ENCODE results near the gene HAUS7.

HAUS7 gene

DNA sequence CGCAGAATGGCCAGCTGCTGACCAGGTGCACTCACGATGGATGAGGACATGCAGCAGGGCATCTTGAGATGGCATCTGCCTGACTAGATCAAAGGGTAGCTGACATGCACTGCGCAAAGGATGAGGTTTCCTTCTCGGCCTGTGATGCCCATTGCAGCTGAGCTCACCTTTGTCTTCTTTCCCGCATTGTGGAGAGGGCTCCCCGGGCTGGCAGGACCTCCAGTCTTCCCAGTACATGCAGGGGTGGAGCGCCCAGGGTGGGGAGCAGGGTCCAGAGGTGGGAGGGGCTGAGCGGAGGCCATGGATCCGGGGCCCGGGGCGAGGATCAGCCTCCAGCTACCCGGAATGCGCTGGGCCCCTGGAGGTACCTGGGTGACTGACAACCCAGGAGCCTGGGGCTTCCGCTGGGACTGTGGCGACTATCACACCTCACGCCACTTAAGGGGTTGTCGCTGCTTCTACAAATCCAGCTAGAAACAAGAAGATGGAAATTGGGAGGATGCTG lies 36.5 kb downstream of the HAUS7 start:
- DNase-seq = no peak

DNA sequence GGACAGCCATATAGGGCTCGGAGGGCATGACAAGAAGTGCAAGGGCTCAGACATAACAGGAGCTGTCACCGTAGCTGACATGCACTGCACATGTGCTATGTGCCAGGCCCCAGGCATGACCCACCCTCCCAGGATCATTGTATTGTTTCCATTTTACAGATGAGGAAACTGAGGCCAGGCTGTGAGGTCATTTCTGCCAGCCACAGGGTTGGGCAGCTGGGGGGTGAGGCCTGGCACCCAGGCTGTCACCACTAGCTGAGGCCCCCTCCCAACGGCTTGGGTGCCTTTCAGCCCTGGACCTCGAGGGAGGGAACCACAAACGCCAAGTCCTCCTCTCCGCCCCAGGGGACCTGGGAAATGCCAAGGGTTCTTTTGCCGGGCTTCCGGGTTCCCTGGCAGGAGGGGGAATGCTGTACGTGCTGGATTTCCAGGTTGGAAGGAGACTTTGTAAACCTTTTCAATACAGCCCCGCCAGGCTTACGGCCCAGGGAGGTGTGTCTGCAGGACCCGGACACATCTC lies 37.2 kb downstream of the HAUS7 start:
- DNase-seq = no peak

DNA sequence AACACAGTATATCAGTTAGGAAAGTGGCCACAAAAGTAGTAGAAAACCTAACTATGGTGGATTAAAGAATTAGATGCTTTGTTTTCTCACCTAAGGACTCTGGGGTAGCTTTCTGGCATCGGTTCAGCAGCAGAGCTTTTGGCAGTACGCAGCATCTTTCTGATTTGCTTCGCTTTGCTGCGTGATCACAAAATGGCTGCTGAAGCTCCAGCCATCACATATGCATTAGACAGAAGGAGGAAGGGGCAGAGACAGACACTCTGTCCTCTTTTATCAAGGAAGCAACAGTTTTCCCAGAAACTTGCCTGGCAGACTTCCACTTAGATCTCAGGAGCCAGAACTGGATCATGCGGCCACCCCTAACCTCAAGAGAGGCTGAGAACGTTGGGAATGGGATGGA lies 39.6 kb downstream of the HAUS7 start:
- no peak for DNase-seq

DNA sequence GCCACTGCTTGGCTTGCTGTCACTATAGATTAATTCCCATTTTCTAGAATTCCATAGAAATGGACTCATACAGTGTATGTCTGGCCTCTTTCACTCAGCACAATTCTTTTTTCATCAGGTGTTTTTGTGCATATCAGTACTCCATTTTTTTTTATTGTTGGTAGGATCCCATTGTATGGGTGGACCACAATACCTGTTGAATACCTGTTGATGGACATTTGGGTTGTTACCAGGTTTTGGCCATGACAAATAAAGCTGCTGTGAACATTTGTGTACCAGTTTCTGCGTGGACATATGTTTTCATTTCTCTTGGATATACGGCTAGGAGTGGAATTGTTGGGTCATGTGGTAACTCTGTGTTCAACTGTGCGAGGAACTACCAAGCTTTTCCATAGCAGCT lies 44.2 kb downstream of the HAUS7 start:
- no peak for DNase-seq

DNA sequence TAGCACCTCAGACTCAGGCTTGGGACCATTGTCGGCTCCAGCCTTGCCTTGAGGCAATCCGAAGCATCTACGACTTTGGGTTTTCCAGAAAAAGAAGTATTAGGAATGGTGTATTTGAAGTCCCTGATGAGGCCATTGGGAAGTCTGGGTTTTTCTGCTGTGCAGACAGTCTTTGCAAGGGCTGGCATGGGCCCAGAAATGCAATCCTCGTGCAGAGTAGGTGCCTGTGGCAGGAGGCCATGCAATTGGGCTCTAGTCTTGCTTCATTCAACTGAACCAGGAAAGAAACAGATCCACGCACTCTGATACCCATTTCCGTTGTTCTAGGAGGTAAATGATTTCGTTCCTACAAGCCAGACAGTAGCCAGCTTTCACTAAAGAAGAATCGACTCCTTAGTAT lies 46.7 kb downstream of the HAUS7 start:
- DNase-seq = no peak

DNA sequence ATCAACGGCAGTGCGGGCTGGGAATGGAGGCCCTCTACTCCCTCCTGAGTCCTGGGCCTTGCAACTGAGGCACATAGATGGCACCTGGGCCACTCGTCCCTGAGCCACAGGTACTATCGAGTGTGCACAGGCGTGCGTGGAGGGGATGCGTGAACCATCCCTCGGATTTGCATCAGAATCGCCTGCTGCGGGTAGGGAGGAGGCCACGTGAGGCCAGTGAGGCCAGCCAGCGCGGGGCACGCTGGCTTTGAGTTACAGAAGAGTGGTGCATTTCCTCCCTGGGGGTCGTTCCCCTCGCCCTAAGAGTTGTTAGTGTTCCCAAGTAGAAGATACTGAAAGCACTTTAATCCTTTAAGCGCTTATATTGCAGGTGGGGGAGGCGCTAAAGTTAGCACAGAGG lies 48.5 kb downstream of the HAUS7 start:
- DNase-seq = no peak

DNA sequence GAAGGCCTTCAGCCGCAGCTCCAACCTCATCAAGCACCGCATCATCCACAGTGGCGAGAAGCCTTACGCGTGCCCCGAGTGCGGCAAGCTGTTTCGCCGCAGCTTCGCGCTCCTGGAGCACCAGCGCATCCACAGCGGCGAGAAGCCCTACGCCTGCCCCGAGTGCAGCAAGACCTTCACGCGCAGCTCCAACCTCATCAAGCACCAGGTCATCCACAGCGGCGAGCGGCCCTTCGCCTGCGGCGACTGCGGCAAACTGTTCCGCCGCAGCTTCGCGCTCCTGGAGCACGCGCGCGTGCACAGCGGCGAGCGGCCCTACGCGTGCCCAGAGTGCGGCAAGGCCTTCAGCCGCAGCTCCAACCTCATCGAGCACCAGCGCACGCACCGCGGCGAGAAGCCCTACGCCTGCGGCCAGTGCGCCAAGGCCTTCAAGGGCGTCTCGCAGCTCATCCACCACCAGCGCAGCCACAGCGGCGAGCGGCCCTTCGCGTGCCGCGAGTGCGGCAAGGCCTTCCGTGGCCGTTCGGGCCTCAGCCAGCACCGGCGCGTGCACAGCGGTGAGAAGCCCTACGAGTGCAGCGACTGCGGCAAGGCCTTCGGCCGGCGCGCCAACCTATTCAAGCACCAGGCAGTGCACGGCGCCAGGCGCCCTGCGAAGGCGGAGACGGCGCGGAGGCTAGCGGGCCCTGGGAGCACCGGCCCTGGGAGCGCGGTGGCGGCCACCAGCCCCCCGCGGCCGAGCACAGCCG lies 49.4 kb downstream of the HAUS7 start:
- no peak for DNase-seq

DNA sequence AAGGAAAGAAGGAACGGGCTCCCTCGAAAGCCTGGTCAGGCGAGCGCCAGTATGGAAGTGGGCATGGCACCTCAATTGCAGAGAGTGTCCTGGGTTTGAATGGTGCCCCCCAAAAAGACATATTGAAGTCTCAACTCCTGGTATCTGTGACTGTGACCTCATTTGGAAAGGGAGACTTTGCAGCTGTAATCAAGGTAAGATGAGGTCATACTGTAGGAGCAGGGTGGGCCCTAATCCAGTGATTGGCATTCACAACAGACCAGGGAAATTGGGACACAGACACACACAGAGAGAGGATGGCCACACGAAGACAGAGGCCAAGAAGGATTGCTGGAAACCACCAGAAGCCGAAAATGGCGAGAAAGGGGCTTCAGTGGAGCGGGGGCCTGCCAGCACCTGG lies 52.7 kb downstream of the HAUS7 start:
- no peak for DNase-seq

DNA sequence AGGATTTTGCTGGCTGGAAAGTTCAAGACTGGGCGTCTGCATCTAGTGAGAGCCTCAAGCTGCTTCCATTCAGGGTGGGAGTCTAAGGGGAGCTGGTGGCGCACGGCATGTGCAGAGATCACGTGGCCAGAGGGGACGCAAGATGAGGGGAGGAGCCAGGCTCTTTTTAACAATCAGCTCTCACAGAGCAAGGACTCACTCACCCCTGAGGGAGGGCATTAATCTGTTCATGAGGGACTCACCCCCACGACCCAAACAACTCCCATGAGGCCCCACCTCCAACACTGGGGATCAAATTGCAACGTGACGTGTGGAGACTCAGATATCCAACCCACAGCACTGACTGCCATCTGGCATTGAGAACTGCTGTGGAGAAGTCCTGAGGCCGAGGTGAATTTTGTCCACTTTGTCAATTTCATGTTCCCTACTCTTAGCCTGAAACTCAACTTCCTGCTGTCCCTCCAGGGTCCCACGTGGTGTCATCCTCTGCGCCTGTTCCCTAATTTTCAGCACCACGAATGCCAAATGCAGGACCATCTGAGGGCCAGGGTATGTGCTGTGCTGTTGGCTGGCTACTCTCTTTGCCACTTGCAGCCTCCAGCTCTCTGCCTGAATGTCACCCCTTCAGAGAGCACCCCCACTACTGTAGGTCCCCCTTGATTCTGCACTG lies 53.5 kb downstream of the HAUS7 start:
- no peak for DNase-seq

DNA sequence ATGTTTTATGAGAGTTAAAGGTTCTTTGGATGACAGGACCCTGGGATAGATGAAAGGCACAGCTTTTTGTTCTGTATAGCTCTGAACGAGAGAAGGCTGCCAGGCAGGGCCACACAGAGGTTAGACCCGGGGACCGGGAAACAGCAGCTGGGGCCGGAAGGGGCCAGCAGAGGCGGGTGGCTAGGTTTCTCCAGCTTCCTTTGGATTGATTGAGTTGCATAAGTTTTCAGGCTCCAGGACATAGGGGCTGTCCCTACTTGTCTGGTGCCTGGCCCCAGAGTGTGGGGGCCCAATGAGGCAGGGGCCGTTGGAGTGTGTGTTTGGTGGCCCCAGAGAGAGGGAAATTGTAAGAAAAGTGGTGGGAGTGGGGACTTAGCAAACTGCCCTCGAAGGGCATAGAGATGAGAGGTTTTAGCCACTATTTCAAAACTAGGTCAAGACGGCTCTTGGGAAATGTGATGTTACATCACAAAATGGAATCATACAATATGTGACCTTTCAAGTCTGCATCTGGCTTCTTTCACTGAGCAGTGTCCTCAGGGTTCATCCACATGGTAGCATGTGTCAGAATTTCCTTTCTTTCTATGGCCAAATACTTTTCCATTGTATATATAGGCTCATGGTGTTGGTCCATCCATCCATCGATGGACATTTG lies 55.4 kb downstream of the HAUS7 start:
- DNase-seq = no peak

DNA sequence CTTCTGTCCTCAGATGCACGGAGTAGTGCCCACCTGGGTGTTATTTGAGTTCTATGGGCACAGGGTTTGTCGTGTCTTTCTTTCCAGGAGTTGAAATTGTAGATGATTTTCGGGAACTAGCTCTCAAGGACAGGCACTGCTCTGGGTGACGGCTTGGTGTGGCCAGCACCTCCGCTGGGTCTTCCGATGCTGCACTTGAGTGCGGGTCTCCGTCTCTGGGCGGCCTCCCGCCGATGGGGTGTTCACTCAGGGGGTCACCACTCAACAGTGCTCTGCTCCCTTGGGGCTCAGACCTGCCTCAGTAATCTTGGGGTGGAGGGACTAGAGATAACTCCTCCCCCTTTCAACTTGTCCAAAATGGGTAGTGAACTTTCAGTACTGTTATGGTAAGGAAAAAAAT lies 56.6 kb downstream of the HAUS7 start:
- DNase-seq = no peak

DNA sequence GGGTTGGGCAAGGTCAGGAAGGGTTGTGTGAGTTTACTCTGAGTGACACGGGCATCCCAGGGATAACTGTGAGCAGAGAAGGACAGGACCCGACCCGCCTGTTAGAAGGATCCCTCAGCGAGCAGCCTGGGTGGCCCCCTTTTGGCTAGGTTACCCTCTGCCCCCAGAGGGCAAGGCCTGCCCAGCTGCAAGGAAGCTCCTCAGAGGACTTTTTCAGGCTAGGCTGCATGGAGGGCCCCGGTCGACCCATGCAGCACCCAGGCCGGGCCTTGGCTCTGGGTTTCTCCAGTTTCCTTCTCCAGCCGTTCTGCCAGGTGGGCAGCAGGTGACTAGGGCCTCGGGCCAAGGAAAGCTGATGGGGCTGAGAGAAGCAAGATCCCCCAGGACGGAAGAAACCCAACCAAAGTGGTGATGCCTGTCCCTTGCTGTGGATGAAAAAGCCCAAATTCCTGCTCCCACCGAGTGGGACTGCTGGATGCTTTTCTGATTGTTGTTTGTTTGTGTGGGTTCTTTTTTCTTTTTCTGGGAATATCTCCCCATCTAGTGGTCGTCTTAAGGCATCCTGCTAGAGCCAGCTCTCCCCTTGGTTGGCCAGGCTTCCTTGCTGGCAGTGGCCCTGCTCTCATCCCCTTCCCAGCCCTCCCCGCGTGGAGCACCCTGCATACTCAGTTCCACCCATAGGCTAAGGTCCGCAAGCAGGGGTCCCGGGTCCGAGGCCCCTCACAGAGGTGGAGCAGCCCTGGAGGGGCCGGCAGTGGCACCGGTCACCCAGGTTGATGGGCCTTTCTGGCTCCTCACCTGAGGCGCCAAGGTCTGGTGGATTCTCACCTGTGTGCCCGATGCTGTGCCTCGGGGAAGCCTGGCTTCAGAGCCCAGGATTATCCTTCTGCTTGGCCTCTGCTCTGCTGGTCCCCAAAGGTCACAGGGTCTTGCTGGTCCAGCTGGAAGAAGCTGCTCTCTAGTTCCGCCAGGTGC lies 57.3 kb downstream of the HAUS7 start:
- DNase-seq = no peak

DNA sequence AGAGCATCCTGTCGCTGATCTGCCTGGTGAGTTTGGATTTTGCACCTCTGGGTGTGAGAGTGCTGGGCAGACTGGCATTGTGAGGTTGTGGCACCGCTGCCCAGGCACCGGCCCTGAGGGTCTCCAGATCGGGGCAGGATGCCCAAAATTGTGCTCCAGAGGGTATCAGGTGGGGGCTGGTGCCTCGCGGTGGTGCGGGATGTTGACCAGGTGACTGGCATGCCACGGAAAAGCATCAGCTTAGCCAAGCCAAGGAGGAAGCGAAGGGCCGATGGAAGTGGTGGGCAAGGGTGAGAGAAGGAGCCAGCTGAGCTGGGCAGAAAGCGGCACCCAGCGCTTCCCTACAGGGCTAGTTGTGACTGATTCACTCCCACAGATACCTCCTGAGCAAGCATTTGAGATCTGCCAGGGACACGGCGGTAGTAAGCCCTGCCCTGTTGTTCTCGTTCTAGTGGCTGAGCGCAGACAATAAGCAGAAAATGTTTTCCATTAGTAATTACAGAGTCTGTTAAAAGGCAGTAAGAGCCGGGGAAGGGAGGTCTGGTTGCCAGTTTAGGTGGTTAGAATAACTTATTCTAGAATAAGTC lies 58.3 kb downstream of the HAUS7 start:
- peak; percentile 20 for DNase-seq

DNA sequence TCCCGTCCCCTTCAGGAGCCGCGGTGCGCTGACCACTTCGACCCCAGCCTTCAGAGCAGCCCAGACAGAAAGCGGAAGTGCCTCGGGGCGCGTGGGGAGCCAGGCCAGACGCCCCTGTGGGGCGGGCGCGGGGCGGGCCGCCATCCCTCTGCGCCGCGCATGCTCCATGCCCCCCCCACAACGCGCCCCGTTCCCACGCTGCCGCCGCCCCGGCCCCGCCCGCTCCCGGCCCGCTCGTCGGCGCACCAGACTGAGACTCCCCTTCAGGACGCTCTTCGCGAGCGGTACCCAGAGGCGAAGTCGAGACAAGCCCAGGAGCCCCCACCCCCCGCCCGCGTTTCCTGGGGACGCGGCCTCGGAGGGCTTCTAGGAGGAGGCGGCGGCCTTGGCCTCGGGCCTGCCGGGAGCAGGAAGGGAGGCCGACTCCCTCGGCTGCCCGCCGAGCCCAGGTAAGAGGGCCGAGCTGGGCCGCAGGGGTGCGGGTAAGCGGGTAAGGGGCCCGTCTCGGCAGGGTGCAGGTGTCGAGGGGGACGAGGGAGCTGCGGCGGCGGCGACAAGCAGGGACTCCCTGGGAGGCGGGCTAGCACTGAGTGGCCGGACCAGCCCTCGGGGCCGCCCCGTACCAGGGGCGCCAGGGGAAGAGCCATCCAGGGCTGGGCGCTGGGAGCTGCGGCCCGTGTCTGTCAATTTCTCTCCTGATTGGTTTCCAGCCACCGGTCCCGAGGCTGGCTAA lies 59.0 kb downstream of the HAUS7 start, which contains the start of gene ZFP92:
Gene ZFP92, plus strand, starts transcription at position 218 of the 733 bp plus-strand sequence. CDS start 6,851 bp downstream, outside the sequence.
- no peak for DNase-seq

DNA sequence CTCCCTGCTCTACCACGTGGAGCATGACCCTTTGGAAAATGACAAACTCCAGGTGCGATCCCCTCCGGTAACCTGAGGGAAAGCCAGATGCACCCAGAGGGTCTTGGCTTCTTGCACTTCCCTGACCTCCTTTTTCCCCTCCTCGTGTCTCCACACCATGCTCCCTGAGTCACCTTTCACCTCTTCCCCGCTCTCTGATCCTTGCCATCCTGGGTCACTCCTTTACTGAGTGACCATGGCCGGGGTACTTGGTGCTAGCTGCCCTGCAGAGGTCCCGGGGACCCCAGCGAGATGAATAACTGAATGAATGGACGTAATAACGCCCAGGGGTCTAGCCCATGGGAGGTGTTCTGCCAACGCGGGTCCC lies 59.5 kb downstream of the HAUS7 start:
- no peak for DNase-seq

DNA sequence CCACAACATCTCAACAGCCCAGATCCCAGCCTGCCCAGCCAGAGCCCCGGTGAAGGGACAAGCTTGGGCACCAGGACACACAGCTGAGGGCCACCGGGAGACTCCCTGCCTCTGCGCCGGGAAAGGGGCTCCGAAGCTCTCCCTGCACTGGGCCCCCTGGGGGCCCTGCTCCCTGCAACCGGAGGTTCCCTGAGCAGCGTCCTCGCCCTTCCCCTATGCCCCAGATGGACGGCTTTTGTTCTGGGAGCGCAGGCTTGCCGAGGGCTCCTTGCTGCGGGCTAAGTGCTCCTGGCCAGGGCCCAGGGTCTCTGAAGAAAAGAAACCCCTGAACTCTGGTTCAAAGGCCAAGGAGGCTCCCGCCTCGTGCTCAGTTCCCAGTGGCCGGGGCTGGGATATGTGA lies 60.0 kb downstream of the HAUS7 start:
- no peak for DNase-seq

DNA sequence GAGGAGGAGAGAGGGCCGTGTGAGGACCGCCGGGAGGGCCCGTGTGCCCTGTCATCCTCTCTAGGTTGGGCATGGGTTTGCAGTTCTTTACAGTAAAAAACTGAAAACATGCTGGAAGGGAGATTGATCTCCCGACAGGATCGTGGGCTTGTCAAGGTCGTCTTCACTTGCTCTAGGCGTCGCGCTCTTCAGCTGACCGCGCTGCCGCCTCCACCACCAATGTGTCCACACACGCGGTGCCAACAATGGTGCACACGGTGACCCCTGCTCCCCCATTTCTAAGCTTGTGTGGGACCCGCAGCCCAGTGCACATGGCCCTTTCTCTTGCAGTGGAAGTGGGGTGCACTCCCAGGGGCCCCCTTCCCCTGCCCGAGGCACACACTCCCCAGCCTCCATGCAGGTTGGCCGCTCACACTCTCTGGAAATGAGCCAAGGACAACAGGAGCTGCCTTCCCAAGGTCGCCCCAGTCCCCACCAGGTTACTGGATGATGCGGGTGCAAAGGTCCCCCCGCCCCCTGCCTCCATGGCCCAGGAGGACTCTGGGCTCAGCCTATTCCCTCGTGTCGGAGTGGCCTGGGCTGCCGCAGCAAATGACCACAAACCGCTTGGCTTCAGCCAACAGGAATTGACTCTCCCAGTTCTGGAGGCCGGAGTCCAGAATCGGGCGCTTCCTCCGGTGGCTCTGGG lies 60.8 kb downstream of the HAUS7 start:
- DNase-seq = no peak

DNA sequence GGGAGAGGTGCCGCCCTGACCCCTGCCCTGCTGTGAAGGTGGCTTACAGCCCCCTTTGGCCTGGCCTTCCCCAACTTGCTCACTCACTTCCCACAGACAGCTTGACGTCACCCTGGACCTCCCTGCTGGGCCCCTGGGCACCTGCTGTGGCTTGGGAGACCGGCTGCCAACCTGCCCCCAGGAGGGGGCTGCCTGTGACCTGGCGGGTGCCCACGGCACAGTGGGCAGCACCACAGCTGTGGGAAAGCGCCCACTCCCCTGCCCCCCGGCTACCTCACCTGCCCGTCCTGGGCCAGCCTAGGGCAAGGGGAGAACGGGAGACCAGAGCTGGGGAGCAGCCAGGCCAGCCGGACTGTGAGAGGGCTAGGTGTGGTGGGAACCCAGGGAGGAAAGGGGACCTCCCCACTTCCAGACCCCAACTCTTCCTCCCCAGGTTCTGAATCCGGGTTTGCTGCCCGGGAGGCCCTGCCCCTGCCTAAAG lies 61.5 kb downstream of the HAUS7 start:
- no peak for DNase-seq

DNA sequence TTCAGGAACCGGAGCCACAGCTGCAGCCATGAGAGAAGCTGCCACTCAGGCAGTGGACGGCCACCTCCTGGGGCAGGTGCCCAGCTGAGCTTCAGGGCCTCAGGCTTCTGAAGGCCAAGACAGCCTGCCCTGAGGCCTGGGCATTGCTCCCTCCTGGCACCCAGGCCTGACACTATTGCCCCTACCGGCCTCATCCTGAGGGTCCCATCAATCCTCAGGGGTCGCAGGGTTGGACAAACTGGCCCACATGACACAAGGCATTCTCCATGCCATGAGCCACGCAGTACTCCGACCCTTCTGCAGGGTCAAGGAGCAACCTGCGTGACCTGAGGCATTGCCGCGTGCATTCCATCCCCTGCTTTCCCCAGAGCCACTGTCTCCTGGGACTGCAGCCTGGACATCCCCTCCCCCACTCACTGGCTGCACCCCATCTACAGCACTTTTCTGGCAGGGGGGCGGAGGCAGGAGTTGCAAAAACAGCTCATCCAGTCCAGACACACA lies 62.1 kb downstream of the HAUS7 start:
- no peak for DNase-seq

DNA sequence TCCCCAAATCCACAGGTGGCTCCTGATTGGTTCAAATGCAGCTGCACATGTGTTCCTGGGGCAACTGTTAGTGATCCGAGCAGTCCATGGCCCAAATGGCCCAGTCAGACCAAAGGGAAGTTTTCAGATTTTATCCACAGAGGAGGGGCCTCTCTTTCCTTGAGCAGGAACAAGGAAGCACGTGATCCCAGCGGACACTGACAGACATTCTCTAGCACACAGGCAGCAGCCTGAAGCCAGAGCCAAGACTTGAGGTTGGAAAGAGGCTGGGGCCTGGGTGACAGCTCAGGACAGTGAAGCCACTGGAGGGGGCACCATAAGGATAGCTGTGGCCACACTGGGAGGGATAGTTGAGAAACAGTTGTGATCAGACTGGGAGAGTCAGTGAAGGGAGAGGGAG lies 62.6 kb downstream of the HAUS7 start:
- DNase-seq = no peak
